NCI-H1694 (cell line): ENCODE results near the gene PARVG.

Experiments used
- DNase-seq: peaks from one replicate; lab custom pipeline; 2025; lab: John Stamatoyannopoulos, UW

PARVG gene

GRCh38 chr22:44179989-44180705 is 578 bp upstream of the PARVG start:
- no peak for DNase-seq

DNA sequence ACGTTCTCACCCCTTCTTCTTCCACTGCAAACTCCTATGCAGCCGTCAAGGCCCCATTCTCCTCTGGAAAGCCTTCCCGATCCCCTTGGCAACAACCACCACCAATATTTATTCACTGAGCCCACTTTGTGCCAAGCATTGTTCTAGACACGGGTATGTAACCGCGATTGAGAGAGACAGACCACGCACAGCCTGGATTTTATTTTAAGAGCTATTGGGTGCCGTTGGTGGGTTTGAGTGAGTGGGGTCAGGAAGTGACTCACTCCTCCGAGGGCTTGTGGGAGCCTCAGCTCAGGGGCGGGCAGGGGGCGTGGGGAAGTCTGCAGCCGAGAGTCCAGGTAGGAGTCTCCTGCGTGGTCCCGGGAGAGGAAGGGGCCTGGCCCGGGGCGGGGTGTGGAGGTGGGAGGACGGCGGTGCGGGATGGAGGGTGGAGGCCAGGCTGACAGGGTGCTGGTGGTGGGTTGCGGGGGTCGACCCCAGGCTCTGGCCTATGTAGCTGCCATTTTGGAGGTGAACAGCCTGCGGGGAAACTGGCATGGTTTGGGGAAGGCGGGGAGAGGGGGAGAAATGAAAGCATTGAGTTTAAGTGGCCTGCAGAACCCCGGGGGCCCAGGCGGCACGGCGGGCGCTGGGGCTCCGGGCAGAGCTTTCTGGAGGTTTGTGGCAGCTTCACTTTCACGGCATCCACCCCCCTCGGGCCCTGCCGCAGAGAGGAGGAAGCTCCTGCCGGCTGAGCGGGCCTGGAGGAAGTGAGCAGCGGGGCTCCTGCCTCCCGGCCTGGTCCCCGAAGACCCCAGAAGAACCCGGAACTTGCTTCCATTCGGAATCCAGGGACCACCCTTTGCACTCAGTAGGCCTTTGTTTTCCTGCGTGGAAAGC is 547 bp downstream of the PARVG start:
- DNase-seq = no peak

GRCh38 chr22:44181912-44182587 is 1.3 kb downstream of the PARVG start:
- no peak for DNase-seq

- no peak for DNase-seq
These were observed 2.0 kb downstream of the PARVG start for GRCh38 chr22:44182588-44183286.

DNA sequence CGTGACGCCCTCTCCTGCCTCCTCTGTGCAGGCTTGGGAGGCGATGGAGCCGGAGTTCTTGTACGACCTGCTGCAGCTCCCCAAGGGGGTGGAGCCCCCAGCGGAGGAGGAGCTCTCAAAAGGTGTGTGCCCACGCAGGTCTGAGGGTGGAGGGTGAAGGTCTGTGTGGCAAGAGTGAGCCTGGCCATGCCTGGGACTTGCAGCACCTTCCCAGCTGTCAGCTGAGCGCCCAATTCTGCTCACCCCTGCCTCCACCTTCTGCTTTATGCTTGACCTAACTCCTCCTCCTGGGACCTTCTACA is 2.5 kb downstream of the PARVG start:
- no peak for DNase-seq

GRCh38 chr22:44184006-44184405 is 3.3 kb downstream of the PARVG start:
- DNase-seq = no peak

DNA sequence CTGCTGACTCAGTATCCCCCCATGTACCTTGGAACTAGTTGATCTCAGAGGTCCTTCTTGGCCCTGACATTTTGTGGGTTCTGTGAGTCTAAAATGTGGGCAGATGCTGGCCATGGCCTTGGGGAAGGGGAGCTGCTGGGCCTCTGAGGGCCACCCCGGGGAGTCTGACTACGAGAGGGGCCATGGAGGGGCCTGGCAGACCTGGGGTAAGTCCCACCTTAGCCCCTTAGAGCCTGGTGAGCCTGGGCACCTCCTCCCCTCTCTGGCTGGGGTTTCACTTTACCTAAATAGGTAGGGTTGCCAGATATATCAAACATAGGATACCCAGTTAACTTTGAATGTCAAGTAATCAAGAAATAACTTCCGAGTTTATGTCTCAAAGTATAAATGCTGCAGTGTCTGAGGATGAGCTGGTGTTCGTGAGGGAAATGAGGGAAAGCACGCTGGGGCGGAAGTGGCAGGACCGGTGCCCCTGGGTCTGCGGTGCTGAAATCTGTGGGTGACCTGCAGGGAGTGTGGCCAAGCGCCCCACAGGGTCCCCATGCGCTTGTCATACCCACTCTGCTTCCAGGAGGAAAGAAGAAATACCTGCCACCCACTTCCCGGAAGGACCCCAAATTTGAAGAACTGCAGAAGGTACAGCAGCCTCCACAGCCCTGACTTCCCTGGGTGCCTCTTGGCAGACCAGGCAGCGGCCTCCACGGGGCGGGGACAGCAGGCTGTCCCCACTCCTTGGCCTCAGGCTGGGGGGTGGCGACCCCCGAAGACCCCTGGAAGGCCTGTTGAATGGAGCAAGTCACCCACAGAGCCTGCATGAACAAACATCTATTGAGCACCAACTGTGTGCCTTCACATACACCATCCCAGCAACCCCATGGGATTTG is 4.8 kb downstream of the PARVG start:
- DNase-seq = no peak

DNA sequence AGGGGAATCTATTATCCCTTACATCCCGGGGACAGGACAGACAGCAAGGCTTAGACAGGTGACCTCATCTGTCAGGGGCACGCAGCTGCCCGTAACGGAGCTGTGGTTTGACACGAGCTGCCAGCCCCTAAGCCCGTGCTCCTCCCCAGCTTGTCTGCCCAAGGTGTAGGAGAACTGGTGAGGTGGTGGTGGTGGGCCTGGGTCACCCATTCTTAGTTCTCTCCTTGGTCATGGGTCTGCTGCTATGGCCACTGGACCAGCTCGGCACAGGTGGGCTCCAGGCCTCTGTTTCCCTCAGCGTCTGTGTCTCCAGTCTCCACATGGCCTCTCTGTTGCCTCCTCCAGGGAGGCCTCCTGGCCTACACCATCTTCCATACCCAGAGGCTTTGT is 5.4 kb downstream of the PARVG start:
- no peak for DNase-seq

DNA sequence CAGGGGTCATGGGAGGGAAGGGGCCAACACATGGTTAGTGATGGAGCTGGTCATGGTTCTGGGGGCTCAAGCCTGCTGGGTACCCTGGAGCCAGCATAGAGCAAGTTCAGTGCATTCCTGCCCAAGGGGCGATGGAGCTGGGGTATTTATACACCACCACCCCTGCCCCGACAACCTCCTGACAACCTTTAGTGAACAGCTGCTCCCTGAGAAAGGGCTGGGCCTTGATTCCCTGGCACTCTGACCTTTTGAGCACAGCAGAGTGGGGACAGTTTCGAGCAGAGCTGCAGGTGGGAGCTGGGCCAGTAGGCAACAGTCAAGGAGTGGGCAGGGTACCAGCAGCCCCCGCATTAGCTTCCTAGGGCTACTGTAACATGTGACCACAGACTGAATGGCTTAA is 6.0 kb downstream of the PARVG start:
- no peak for DNase-seq

- no peak for DNase-seq
These were observed 7.0 kb downstream of the PARVG start for GRCh38 chr22:44187652-44188230.

DNA sequence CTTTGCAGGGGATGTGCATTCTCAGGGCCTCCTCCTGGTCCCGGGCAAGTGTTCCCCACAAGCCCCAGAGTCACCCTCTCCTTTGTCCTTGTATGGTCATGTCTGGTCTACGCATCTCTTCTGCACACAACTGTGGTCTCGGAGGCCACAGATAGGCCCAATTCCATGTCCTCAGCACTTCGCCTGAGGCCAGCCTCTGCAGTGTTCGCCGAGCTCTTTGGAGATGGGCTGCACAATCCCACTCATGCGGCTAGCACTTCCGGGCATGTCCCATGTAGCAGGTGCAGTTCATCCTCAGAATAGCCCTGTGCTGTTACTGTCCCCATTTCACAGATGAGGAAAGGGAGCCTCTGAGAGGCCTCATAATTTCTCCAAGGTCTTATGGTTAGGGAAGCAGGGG is 7.6 kb downstream of the PARVG start:
- no peak for DNase-seq

DNA sequence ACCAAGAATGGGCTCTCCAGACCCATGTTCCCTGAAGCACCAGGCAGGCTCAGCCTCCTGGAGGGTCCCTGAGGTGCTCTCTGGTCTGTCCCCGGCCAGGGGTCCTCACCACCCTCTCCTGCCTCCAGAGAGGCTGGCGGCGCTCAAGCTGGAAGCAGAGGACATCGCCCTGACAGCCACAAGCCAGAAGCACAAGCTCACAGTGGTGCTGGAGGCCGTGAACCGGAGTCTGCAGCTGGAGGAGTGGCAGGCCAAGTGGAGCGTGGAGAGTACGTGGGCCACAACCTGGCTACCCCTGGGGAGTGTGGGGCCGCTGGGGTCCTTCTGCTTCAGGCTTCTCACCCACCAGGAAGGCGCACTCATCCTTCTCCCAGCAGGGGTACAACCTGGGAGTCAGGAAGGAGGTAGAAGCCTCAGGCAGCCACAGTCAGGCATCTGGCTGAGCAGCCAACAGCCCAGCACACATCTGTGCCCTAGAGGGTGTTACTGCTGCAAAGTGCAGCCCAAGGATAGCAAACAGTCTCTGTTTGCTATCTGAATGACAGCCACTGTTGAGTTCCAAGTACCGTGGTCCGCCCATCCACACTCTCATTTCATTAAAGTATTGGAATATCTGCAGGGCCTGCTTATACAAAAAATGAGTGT is 8.4 kb downstream of the PARVG start:
- DNase-seq = no peak

DNA sequence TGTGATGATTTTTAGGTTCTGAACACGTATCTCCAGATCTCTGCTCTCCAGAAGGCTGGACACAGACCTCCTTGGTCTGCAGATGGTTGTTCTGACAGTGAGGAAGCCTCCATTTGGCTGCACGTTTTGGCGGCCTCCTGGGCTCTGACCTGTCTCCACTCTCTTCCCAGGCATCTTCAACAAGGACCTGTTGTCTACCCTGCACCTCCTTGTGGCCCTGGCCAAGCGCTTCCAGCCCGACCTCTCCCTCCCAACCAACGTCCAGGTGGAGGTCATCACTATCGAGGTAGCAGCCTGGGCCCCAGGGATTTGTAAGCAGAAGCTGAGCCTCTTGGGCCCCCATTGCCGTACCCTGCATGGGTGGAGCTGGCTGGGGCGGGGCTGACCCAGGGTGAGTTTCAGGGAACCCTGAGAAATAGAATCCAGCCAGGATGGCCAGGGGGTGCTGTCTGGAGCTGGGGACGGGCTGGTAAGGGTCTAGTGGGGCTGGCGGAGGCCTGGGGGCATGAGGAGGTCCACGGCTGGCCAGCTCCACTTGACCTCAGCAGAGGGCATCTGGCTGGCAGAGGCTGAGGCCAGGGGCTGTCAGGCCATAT is 9.8 kb downstream of the PARVG start:
- DNase-seq = no peak

GRCh38 chr22:44191036-44191454 is 10.3 kb downstream of the PARVG start:
- no peak for DNase-seq

GRCh38 chr22:44192098-44192815 is 11.5 kb downstream of the PARVG start:
- no peak for DNase-seq

- DNase-seq = no peak
These were observed 12.2 kb downstream of the PARVG start for GRCh38 chr22:44192816-44193534.

GRCh38 chr22:44193535-44193891 is 12.8 kb downstream of the PARVG start:
- peak; percentile 45 for DNase-seq

- DNase-seq = no peak
These were observed 13.8 kb downstream of the PARVG start for GRCh38 chr22:44194569-44194968.
